Ramos (cell line): ENCODE results near the gene CCDC148.
"Not testable (repeated sequence)": the region's sequence is repeated elsewhere in the genome, so short reads cannot be mapped to it uniquely, and the experiment has no call there.

Source experiments
- in situ Hi-C: fragments of 300-500 bp; cut with MboI; formaldehyde crosslinking; loops from one replicate; pipeline ENCODE4 v1.14.3; 2022; ENCODE audit warnings: low sequenced_read_pairs; ENCODE audit not compliant: unreplicated experiment

Gene CCDC148

GRCh38 chr2:158232476-158232875 lies 224.1 kb downstream of the CCDC148 start:
- in situ Hi-C loops: no loop called here

- in situ Hi-C loops: no loop called here
Measured at GRCh38 chr2:158228943-158229508, 227.5 kb downstream of the CCDC148 start.

DNA sequence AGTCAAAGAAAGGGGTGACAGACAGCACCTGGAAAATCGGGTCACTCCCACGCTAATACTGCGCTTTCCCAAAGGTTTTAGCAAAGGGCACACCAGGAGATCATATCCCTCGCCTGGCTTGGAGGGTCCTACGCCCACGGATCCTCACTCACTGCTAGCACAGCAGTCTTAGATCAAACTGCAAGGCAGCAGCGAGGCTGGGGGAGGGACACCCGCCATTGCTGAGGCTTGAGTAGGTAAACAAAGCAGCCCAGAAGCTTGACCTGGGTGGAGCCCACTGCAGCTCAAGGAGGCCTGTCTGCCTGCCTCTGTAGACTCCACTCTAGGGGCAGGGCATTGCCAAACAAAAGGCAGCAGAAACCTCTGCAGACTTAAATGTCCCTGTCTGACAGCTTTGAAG lies 233.5 kb downstream of the CCDC148 start:
- in situ Hi-C loops: not testable (repeated sequence)

GRCh38 chr2:158221063-158222020 lies 235.2 kb downstream of the CCDC148 start:
- in situ Hi-C loops: no loop called here

DNA sequence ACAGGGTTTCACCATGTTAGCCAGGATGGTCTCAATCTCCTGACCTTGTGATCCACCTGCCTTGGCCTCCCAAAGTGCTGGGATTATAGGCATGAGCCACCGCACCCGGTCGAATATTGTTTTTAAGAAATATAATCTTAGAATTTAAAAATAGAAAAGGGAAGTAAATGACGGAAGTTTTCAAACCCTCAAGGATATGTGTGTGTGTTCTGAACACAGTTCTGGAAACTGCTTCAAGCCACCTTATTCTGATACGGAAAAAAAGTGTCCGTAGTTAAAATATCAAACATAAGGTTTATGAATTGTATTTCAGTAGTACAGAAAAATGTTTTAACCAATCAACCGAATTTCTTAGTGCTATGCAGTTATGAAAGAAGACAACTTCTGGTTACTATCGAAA lies 239.0 kb downstream of the CCDC148 start:
- in situ Hi-C loops: no loop called here

DNA sequence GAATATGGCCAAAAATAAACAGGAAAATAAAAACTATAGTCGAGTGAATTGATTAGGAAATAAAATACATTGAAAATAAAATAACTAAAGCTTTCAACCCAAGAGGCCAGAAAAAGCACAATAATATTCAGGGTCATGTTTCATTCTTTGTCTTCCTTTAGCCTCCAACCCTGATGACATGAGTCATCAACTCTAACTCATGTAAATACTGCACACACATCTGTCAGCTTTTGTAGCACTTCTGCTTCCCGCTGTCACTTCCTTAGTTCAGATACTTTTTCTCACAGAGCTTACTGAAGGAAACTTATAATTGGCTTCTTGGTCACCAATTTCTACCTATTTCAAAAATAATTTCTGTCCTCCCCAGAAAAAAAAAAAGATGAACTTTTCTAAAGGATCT lies 242.1 kb downstream of the CCDC148 start:
- in situ Hi-C loops: no loop called here

DNA sequence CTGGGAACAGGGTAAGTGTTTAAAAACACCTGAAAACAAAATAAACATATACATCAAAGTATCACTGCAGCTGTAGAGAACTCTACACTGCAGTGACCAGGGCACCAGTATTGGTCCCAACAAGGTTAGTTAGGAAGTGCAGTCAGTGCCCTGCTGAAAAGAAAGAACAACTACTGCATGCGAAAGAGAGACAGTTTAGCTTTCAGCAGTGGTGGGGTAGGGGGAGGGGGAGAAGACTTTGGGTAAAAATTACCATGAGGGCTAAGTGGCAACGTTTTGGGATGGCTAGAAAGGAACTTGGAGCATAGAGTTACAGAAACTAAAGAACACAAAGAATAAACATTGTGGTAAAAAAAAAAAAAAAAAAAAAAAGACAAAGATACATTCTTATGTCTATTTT lies 242.8 kb downstream of the CCDC148 start:
- in situ Hi-C loops: no loop called here

DNA sequence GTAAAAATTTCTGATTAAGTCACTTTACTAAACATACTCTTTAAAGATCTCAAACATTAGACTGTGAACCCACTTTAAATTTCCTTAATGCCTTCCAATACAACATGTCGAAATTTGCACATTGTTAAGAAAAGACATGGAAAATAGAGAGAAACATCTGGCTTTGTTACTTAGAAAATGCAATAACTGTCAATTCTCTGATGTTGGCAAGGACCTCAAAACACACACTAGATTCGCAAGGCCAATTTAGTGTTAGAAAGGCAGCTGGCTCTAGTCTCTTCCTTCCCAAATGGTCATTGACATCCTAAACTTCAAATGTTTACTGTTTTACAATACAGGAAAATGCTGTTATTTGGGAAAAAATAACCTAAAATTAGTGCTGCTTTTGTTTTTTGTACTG lies 244.3 kb downstream of the CCDC148 start:
- in situ Hi-C loops: no loop called here

DNA sequence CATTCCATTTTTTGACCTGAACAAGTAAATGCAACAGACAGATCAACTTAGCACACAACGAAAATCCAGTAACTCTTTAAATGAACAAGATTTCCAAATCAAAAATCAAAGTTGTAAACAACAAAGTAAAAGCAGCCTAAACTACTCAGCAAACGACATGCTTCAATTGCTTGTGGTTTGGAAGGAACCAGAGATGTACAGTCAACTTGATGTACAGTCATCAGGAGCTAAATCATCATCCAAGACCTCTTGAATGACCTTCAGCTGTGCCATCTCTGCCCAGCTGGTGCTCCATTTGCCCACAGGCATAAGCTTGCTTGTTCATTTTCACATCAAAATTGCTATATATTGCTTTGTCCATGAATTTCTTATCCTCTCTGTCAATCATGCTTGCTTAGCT lies 245.1 kb downstream of the CCDC148 start:
- in situ Hi-C loops: no loop called here

DNA sequence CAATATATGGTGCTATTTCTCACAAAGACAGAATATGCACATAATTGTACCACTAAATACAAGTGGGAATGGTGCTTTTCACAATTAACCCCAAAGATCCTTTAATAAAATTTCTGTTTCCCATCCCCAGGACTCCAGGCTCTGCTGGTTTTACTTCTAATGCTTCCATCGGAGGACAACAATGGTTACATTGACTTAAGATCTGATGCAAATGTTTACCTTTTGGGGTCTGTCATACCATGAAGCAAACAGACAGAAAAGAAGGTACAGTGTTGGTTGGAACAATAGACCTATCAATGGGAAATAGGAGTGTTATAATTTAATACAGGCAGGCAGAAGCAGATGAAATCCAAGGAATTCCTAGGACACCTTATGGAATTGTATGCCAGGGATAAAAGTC lies 249.2 kb downstream of the CCDC148 start:
- in situ Hi-C loops: no loop called here

- in situ Hi-C loops: no loop called here
Measured at GRCh38 chr2:158205215-158205614, 251.3 kb downstream of the CCDC148 start.

DNA sequence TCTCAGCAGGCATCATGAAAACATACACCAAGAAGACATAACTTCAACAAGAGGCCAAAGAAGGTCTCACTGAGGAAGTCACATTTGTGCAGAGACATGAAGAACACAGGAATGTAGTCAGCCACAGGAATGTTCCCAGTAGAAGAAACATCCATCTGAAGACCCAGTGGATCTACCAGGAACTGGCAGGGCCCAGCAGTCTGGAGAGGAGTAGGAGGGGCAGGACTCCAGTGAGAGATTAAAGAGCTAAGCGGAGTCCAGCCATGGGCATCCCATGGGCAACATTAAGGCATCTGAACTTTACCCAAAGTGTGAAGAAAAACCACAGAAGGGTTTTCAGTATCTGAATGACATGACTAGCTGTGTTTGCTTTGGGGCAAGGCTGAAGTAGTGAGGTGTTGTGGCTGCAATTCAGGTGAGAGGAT lies 251.8 kb downstream of the CCDC148 start:
- in situ Hi-C loops: no loop called here

GRCh38 chr2:158202161-158202815 lies 254.3 kb downstream of the CCDC148 start:
- in situ Hi-C loops: no loop called here

GRCh38 chr2:158199928-158200650 lies 256.5 kb downstream of the CCDC148 start:
- in situ Hi-C loops: no loop called here

- in situ Hi-C loops: no loop called here
Measured at GRCh38 chr2:158197940-158198339, 258.6 kb downstream of the CCDC148 start.

DNA sequence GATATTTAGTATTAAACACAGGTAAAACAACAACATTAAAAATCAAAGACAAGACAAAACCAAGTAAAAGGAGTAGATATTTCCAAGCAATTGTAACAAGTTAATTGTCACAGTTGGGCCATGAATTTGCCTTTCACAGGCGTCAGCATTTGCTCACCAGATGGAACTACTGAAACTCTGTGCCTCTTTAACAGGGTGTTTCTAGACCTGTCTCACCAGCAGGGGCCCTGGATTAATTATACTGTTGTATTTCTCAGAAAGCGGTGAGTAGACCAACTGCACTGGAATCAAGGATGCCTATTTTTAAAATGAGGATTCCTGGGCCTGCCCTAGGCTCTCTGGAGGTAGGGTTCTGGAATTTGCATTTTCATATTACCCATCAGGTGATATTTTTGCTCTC lies 262.3 kb downstream of the CCDC148 start:
- in situ Hi-C loops: no loop called here

GRCh38 chr2:158192515-158193443 lies 263.8 kb downstream of the CCDC148 start:
- in situ Hi-C loops: no loop called here

DNA sequence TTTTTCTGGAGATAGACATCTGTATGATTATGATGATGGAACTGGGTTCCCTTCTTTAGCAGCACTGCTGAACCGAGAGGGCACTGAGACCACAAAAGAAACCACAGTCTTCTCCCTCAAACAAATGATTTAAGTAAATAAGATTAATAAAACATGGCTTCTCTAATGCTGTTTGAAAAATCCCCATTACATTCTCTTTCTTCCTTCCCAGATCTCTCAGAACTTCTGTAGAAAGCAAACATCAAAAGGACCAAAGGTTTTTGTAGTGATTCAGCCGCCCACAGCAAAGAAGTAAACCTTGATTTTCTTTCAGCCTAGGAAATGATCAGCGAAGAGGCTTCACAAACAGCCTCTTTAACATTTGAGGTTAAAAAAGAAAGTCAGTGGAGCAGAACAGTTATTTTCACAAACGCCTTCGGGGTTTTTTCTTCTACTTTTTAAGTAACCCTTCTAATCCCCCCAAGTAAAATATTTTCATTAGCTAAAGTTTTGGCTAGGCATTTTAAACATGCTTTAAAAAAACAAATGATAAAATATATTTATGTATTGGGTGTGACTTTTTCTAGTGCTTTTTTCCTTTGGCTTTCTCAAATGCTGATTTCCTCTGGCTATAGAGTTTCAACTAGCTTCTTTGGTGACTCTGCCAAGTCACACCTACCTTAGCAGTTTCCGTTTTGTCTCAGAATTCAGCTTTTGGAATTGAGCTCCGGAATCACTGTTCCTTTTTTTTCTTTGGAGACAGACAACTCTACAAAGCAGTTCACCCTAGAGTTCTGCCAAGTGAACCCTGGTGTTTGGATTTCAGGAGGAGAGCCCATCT lies 265.3 kb downstream of the CCDC148 start:
- in situ Hi-C loops: no loop called here

DNA sequence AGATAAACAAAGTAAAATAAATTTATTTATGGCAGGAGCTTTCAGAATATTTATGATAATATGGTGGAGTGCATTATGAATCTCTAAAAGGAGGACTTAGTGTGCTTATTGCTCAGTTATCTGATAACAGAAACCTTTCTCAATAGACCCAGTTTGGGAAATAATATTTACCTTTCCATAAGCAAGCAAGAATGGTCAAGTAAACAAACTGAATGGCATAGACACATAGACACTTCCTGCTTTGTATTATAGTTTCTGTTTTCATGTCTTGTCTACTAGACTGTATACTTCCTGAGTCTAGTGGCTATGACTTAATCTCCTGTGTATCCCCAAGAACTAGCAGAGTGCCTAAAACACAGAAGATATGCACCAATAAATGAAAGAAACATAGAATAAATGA lies 267.0 kb downstream of the CCDC148 start:
- in situ Hi-C loops: no loop called here
